GM12878 (cell line): ENCODE results near the gene NXPE4.
A peak's percentile ranks its signal among the peaks of the same experiment; 100 is the strongest.
"Not testable (repeated sequence)": the region's sequence is repeated elsewhere in the genome, so short reads cannot be mapped to it uniquely, and the experiment has no call there.

Source experiments
- BHLHE40 ChIP-seq, 2 experiments: fragments of 450-650 bp in 1 of 2; IDR thresholded peaks; 2 replicates each; pipeline ENCODE4 v1.6.1; 2011 to 2017; ENCODE audit warnings: low read depth in 2 of 2, borderline replicate concordance in 1 of 2, improper control_type of control experiment in 1 of 2, low read length in 1 of 2, mild to moderate bottlenecking in 1 of 2
- EP300 ChIP-seq, 2 experiments: fragments of 150-350 bp in 1 of 2; IDR thresholded peaks; 2 replicates each; pipeline ENCODE4 v1.6.1; 2011 to 2012; ENCODE audit warnings: low read depth in 2 of 2, low read length in 2 of 2, borderline replicate concordance in 1 of 2, improper control_type of control experiment in 1 of 2, inconsistent platforms in 1 of 2; ENCODE audit not compliant: control insufficient read depth in 1 of 2
- ETV6 ChIP-seq, 2 experiments: fragments of 450-650 bp in 1 of 2; IDR thresholded peaks in 1 of 2; conservative IDR thresholded peaks in 1 of 2; 2 replicates each; pipeline ENCODE4 v1.6.1; 2014; ENCODE audit warnings: antibody characterized with exemption in 1 of 2, borderline replicate concordance in 1 of 2, low read depth in 1 of 2, mild to moderate bottlenecking in 1 of 2, moderate library complexity in 1 of 2
- MEF2A ChIP-seq: IDR thresholded peaks from 2 replicates; pipeline ENCODE4 v1.6.1; 2011; ENCODE audit warnings: low read depth, mild to moderate bottlenecking, low read length, moderate library complexity; ENCODE audit not compliant: insufficient read depth
- NRF1 ChIP-seq: conservative IDR thresholded peaks from 2 replicates; pipeline ENCODE4 v1.6.1; 2011; ENCODE audit warnings: mild to moderate bottlenecking, low read depth, low read length, improper control_type of control experiment
- PAX5 ChIP-seq: IDR thresholded peaks from 2 replicates; pipeline ENCODE4 v1.6.1; 2011; ENCODE audit warnings: low read depth, low read length, borderline replicate concordance
- POLR2A ChIP-seq: IDR thresholded peaks from 2 replicates; pipeline ENCODE4 v1.6.1; 2011; ENCODE audit warnings: low read depth, mild to moderate bottlenecking, low read length
- POLR2AphosphoS5 ChIP-seq: IDR thresholded peaks from 2 replicates; pipeline ENCODE4 v1.6.1; 2011; ENCODE audit warnings: mild to moderate bottlenecking, low read length, inconsistent platforms
- TAF1 ChIP-seq: IDR thresholded peaks from 2 replicates; pipeline ENCODE4 v1.6.1; 2011; ENCODE audit warnings: mild to moderate bottlenecking, low read depth, low read length, borderline replicate concordance
- TF ChIP-seq, protein P1 (sequence below), 3 experiments: IDR thresholded peaks in 2 of 3; conservative IDR thresholded peaks in 1 of 3; 2 replicates each; pipeline ENCODE4 v1.5.1; 2011; ENCODE audit warnings: low read depth in 3 of 3, low read length in 3 of 3, mild to moderate bottlenecking in 3 of 3, control low read depth in 2 of 3, moderate library complexity in 2 of 3, inconsistent platforms in 1 of 3, mixed read lengths in 1 of 3; ENCODE audit not compliant: control insufficient read depth in 2 of 3, insufficient read depth in 1 of 3; ENCODE audit errors: extremely low read depth in 1 of 3
- TF ChIP-seq, protein P2 (sequence below): IDR thresholded peaks from 2 replicates; pipeline ENCODE4 v1.6.1; 2012; ENCODE audit warnings: low read length, inconsistent platforms
- TF ChIP-seq, protein P3 (sequence below): IDR thresholded peaks from 2 replicates; pipeline ENCODE4 v1.6.1; 2012; ENCODE audit warnings: low read depth, low read length, improper control_type of control experiment

DNA sequence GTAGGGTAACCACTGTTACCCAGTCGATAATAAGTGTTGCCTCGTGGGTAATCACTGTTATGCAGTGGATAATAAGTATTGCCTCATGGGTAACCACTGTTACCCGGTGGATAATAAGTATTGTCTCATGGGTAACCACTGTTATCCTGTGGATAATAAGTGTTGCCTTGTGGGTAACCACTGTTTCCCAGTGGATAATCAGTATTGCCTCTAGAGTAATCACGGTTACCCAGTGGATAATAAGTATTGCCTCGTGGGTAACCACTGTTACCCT, 11.2 kb upstream of the NXPE4 start:
- TF ChIP-seq, protein P1, sequence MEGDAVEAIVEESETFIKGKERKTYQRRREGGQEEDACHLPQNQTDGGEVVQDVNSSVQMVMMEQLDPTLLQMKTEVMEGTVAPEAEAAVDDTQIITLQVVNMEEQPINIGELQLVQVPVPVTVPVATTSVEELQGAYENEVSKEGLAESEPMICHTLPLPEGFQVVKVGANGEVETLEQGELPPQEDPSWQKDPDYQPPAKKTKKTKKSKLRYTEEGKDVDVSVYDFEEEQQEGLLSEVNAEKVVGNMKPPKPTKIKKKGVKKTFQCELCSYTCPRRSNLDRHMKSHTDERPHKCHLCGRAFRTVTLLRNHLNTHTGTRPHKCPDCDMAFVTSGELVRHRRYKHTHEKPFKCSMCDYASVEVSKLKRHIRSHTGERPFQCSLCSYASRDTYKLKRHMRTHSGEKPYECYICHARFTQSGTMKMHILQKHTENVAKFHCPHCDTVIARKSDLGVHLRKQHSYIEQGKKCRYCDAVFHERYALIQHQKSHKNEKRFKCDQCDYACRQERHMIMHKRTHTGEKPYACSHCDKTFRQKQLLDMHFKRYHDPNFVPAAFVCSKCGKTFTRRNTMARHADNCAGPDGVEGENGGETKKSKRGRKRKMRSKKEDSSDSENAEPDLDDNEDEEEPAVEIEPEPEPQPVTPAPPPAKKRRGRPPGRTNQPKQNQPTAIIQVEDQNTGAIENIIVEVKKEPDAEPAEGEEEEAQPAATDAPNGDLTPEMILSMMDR (IDR thresholded peaks at IDR 0.05 in 2 of 3, conservative IDR thresholded peaks at IDR 0.05 in 1 of 3; ENCODE audit: control insufficient read depth in 2 of 3, extremely low read depth in 1 of 3, insufficient read depth in 1 of 3, low read depth in 3 of 3, low read length in 3 of 3), result not testable (repeated sequence)
- TF ChIP-seq, protein P2, sequence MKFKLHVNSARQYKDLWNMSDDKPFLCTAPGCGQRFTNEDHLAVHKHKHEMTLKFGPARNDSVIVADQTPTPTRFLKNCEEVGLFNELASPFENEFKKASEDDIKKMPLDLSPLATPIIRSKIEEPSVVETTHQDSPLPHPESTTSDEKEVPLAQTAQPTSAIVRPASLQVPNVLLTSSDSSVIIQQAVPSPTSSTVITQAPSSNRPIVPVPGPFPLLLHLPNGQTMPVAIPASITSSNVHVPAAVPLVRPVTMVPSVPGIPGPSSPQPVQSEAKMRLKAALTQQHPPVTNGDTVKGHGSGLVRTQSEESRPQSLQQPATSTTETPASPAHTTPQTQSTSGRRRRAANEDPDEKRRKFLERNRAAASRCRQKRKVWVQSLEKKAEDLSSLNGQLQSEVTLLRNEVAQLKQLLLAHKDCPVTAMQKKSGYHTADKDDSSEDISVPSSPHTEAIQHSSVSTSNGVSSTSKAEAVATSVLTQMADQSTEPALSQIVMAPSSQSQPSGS, result not testable (repeated sequence)
- TF ChIP-seq ETV6 (conservative IDR thresholded peaks at IDR 0.05 in 1 of 2, IDR thresholded peaks at IDR 0.05 in 1 of 2; ENCODE audit: borderline replicate concordance in 1 of 2, low read depth in 1 of 2); MEF2A; BHLHE40 (IDR thresholded peaks at IDR 0.05; ENCODE audit: borderline replicate concordance in 1 of 2, low read depth in 2 of 2, low read length in 1 of 2); EP300 (IDR thresholded peaks at IDR 0.05; ENCODE audit: borderline replicate concordance in 1 of 2, control insufficient read depth in 1 of 2, low read depth in 2 of 2, low read length in 2 of 2); POLR2A; POLR2AphosphoS5; NRF1; TAF1: not testable (repeated sequence)
- TF ChIP-seq PAX5, result peak; percentile 25; the same call in 1 of the 2 replicates
- TF ChIP-seq, protein P3, sequence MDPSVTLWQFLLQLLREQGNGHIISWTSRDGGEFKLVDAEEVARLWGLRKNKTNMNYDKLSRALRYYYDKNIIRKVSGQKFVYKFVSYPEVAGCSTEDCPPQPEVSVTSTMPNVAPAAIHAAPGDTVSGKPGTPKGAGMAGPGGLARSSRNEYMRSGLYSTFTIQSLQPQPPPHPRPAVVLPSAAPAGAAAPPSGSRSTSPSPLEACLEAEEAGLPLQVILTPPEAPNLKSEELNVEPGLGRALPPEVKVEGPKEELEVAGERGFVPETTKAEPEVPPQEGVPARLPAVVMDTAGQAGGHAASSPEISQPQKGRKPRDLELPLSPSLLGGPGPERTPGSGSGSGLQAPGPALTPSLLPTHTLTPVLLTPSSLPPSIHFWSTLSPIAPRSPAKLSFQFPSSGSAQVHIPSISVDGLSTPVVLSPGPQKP, result not testable (repeated sequence)
